Activated CD8-positive, alpha-beta T cell treated with anti-CD3 and anti-CD28 coated beads for 36 hours (primary cell): ENCODE results near the gene TBC1D22A. TPM values are rescaled to one million over a fixed set of nuclear protein-coding genes. Genes with fewer than 3 reads are reported as not detected.

Source experiments
- ATAC-seq: fragments of 200-7000 bp; cut with Tn5 transposase; one replicate; pipeline ENCODE4 v1.10.0; 2021; ENCODE audit warnings: mild to moderate bottlenecking, moderate library complexity
- CTCF ChIA-PET: fragments of 350-600 bp; sonication (Branson Sonifier 250); formaldehyde crosslinking; loops from one replicate; lab custom pipeline; 2021; ENCODE audit warnings: antibody characterized with exemption; lab: Charles Lee
- POLR2A ChIA-PET: fragments of 350-600 bp; sonication (Branson Sonifier 250); formaldehyde crosslinking; loops from one replicate; lab custom pipeline; 2021; ENCODE audit warnings: antibody characterized with exemption; lab: Charles Lee
- DNase-seq: peaks from one replicate; pipeline ENCODE4 v3.0.0-alpha.2; 2020
- H3K27ac Mint-ChIP-seq: one replicate; pipeline ENCODE4 v1.8.0; 2021; ENCODE audit warnings: mild to moderate bottlenecking, mixed read lengths
- H3K27me3 Mint-ChIP-seq: one replicate; pipeline ENCODE4 v1.8.0; 2021; ENCODE audit warnings: mixed read lengths
- H3K36me3 Mint-ChIP-seq: one replicate; pipeline ENCODE4 v1.8.0; 2021; ENCODE audit warnings: low read depth, mixed read lengths
- H3K4me1 Mint-ChIP-seq: one replicate; pipeline ENCODE4 v1.8.0; 2021; ENCODE audit warnings: low read depth, mixed read lengths
- H3K4me3 Mint-ChIP-seq: one replicate; pipeline ENCODE4 v1.8.0; 2021; ENCODE audit warnings: mild to moderate bottlenecking, moderate library complexity, mixed read lengths
- H3K9me3 Mint-ChIP-seq: one replicate; pipeline ENCODE4 v1.8.0; 2021; ENCODE audit warnings: mixed read lengths
- CTCF ChIP-seq: fragments of 200-600 bp; IDR thresholded peaks from one replicate; pipeline ENCODE4 v1.8.0; 2022; ENCODE audit warnings: antibody characterized with exemption, mild to moderate bottlenecking
- intact Hi-C: fragments of 100-400 bp; cut with micrococcal nuclease; formaldehyde crosslinking; loops from one replicate; pipeline ENCODE4 v1.10.0; 2022
- total RNA-seq, 2 experiments: library from RNA; stranded (reverse); gene quantifications; one replicate each; pipeline ENCODE4 v1.2.3, GENCODE V29; 2021

Gene TBC1D22A
- total RNA-seq, 2 experiments from 2014 or later, result 41.0 to 42.8 TPM

- TF ChIP-seq CTCF, result no peak
- POLR2A ChIA-PET, result no interaction called here
- Mint-ChIP-seq H3K4me1 (no peaks in the 10 kb centered on the region), H3K27ac (no peak overlapping the region), H3K36me3 (peaks cover 32% of the 10 kb centered on the region), H3K9me3 (peaks cover 25% of the 10 kb centered on the region), H3K4me3 (no peak overlapping the region), H3K27me3 (no peaks in the 10 kb centered on the region)
- intact Hi-C loops, result no loop called here
- CTCF ChIA-PET, result no interaction called here
- ATAC-seq (no peak), DNase-seq (no peak)
These were observed 314.3 kb downstream of the TBC1D22A start for GRCh38 chr22:47076758-47077157.

- intact Hi-C loops, result no loop called here
- H3K36me3 Mint-ChIP-seq, result peaks cover 20% of the 10 kb centered on the region
- H3K27me3 Mint-ChIP-seq, result no peaks in the 10 kb centered on the region
- ATAC-seq, result no peak
- ChIA-PET POLR2A (no interaction called here), CTCF (no interaction called here)
- peaks cover 18% of the 10 kb centered on the region for H3K4me1 Mint-ChIP-seq
- H3K27ac Mint-ChIP-seq, result no peak overlapping the region
- DNase-seq, result no peak
- TF ChIP-seq CTCF, result no peak
- no peak overlapping the region for H3K4me3 Mint-ChIP-seq
- peaks cover 15% of the 10 kb centered on the region for H3K9me3 Mint-ChIP-seq
These were observed 317.6 kb downstream of the TBC1D22A start for GRCh38 chr22:47080100-47080499.

GRCh38 chr22:47082505-47082904, 320.1 kb downstream of the TBC1D22A start:
- Mint-ChIP-seq H3K36me3 (peaks cover 14% of the 10 kb centered on the region), H3K27ac (no peak overlapping the region), H3K27me3 (no peaks in the 10 kb centered on the region), H3K9me3 (peaks cover 4% of the 10 kb centered on the region), H3K4me3 (no peak overlapping the region), H3K4me1 (peaks cover 21% of the 10 kb centered on the region)
- DNase-seq (no peak), ATAC-seq (peak; percentile 42)
- ChIA-PET POLR2A (no interaction called here), CTCF (no interaction called here)
- no peak for TF ChIP-seq CTCF
- intact Hi-C loops, result no loop called here

- ChIA-PET CTCF (no interaction called here), POLR2A (no interaction called here)
- DNase-seq (no peak), ATAC-seq (peak; percentile 37)
- no peak overlapping the region for H3K4me3 Mint-ChIP-seq
- H3K4me1 Mint-ChIP-seq, result peaks cover 24% of the 10 kb centered on the region
- peaks cover 4% of the 10 kb centered on the region for H3K9me3 Mint-ChIP-seq
- intact Hi-C loops, result no loop called here
- no peaks in the 10 kb centered on the region for H3K27me3 Mint-ChIP-seq
- H3K27ac Mint-ChIP-seq, result no peak overlapping the region
- H3K36me3 Mint-ChIP-seq, result peaks cover 11% of the 10 kb centered on the region
- no peak for TF ChIP-seq CTCF
These were observed 321.0 kb downstream of the TBC1D22A start for GRCh38 chr22:47083379-47083986.

GRCh38 chr22:47084226-47084625, 321.8 kb downstream of the TBC1D22A start:
- TF ChIP-seq CTCF, result no peak
- no peak for DNase-seq
- POLR2A ChIA-PET, result no interaction called here
- ATAC-seq, result no peak
- peaks cover 4% of the 10 kb centered on the region for H3K9me3 Mint-ChIP-seq
- no peaks in the 10 kb centered on the region for H3K27me3 Mint-ChIP-seq
- CTCF ChIA-PET, result no interaction called here
- H3K4me1 Mint-ChIP-seq, result peaks cover 31% of the 10 kb centered on the region
- no peak overlapping the region for H3K4me3 Mint-ChIP-seq
- no peak overlapping the region for H3K27ac Mint-ChIP-seq
- peaks cover 9% of the 10 kb centered on the region for H3K36me3 Mint-ChIP-seq
- intact Hi-C loops, result no loop called here
